Measurements from ENCODE around the gene RBMS2.

DNA sequence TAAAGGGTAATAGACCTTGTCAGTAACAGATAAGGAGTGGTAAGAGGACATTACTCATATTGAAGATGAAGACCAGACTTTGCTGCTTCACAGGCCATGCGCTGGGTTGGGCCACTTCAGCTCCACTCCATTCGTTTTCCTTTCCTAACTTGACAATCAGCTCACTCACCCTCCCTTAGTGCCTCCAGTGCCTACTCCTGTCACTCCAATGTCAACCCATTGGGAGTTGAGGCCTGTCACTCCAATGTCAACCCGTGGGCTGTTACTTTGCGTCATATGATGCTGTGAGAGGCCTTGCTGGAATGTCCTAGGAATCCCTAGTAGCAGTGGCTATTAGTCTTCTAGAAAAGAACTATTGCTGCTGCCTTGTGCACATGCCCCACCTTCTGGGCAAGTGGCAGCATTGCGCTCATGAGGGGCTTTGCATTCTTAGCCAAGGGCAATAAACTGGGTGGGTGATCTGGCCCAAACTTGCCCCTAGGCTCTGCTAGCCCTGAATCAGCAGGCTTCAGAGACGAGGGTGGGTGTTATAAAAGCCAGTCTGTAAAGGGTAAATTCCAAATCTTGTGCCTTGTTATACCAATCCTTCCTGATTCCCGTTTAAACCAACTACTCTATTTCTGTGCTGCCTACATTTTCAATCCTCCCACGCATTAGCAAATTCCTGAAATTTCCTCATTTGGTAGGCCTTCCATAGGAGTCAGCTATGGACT, 72.4 kb downstream of the RBMS2 start:
- TF ChIP-seq CTCF (IDR thresholded peaks at IDR 0.05), result peak; percentile 97
- no peak for TF ChIP-seq ZFX (IDR thresholded peaks at IDR 0.05; ENCODE audit: borderline replicate concordance)
